Cardiac muscle cell (in vitro differentiated cells and primary cell): ENCODE data around the gene DCHS2. TPM values are rescaled to one million over a fixed set of nuclear protein-coding genes. Genes with fewer than 3 reads are reported as not detected.

ENCODE experiments used
- DNase-seq, 2 donors: peaks; one replicate each; pipeline versions ENCODE4 v3.0.0 to v3.0.0-alpha.2; 2010 to 2017; ENCODE audit warnings: low read depth in 1 of 2, low spot score in 1 of 2
- H3K27ac ChIP-seq: fragments of 200-600 bp; sonication (generic); 2 replicates; pipeline ENCODE4 v1.5.1; 2016
- H3K27me3 ChIP-seq: fragments of 200-600 bp; sonication (generic); 2 replicates; pipeline ENCODE4 v1.6.0; 2016; ENCODE audit warnings: control low read depth
- H3K36me3 ChIP-seq: fragments of 200-600 bp; sonication (generic); 2 replicates; pipeline ENCODE4 v1.5.1; 2016; ENCODE audit warnings: control low read depth
- H3K4me1 ChIP-seq: fragments of 200-600 bp; sonication (generic); 2 replicates; pipeline ENCODE4 v1.8.1; 2017; ENCODE audit warnings: low read depth, mild to moderate bottlenecking, mixed run types
- H3K4me3 ChIP-seq: fragments of 200-600 bp; sonication (generic); 2 replicates; pipeline ENCODE4 v1.5.1; 2016; ENCODE audit warnings: mild to moderate bottlenecking
- H3K9me3 ChIP-seq: fragments of 200-600 bp; sonication (generic); 2 replicates; pipeline ENCODE4 v1.5.1; 2017; ENCODE audit warnings: low read depth, mild to moderate bottlenecking, control low read depth
- CTCF ChIP-seq: IDR thresholded peaks from 2 replicates; pipeline ENCODE4 v1.5.1; 2012; ENCODE audit warnings: low read depth, mild to moderate bottlenecking, low read length
- polyA plus RNA-seq: library from polyadenylated mRNA; unstranded; fragments of >200 nt; fragmentation: Nextera tagmentation; extraction: Ambion mirVana; gene quantifications from 2 replicates; pipeline ENCODE4 v1.2.1, GENCODE V29; 2016
- total RNA-seq: library from RNA; depleted of rRNA; stranded (reverse); fragments of >200 nt; gene quantifications from 2 replicates; pipeline ENCODE4 v1.2.3, GENCODE V29; 2016

Gene DCHS2
- total and polyA plus RNA-seq, 2 experiments from 2014 or later = 0.09 TPM; not detected in 1

DNA sequence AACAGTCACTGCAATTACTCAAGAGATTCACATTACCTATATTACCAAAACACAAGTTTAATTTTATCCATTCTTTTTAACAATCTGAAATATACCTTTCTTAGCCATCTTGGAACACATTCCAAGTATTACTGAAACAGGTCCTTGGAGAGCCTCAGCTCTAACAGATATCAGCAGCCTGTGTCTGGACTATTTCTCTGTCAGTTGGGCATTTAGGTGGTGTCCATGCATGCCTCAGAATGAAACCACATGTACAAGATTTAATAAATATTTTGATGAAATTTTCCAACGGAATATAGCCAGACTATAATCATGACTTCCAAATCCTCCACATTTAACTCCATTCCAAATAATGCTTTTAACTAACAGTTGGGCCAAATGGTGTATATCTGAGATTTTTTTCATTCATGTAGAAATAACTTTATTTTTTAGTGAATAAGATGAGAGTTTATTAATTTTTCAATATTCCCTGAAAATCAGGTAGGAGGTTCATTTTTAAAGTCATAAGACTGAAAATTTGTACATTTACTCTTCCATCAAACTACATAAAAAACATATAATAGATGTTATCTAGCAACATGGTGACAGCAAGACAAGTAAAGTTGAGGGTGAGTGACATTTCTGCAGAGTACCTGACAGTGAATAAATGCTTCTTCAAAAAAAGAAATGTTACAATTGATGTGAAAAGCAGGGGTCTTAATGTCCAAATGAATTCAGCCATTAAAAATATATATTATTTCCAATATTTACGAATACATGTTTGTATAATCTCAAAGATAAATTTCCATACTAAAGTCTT is 174.2 kb downstream of the DCHS2 start:
- H3K4me3 ChIP-seq = no peak overlapping the region
- H3K36me3 ChIP-seq = no peaks in the 10 kb centered on the region
- H3K27ac ChIP-seq = no peak overlapping the region
- H3K4me1 ChIP-seq = no peaks in the 10 kb centered on the region
- DNase-seq = peak in 1 of 2 donors; percentile 15
- no peaks in the 10 kb centered on the region for H3K27me3 ChIP-seq
- H3K9me3 ChIP-seq = no peaks in the 10 kb centered on the region
- no peak for TF ChIP-seq CTCF

DNA sequence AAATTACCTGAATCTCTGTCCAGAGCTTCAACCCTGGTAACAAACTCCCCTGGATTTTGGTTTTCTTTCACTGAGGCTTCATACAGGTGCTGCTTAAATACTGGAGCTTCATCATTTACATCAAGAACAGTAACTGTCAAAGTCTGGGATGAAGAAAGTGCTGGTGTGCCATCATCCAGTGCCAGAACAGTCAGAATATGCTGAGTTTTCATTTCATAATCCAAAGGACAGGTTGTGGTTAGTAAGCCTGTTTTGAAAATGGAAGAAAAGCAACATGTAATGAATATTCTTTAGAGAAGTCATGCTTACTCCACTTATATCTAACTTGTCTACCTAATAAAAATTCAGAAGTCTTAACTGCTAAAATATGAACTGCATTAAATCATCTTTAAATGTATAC is 175.9 kb downstream of the DCHS2 start:
- Histone ChIP-seq H3K9me3 (no peaks in the 10 kb centered on the region), H3K36me3 (no peaks in the 10 kb centered on the region), H3K27me3 (no peaks in the 10 kb centered on the region), H3K4me1 (no peaks in the 10 kb centered on the region), H3K4me3 (no peak overlapping the region), H3K27ac (no peak overlapping the region)
- no peak for TF ChIP-seq CTCF
- no peak for DNase-seq

- no peaks in the 10 kb centered on the region for H3K9me3 ChIP-seq
- H3K36me3 ChIP-seq = no peaks in the 10 kb centered on the region
- no peaks in the 10 kb centered on the region for H3K4me1 ChIP-seq
- H3K4me3 ChIP-seq = no peak overlapping the region
- H3K27ac ChIP-seq = no peak overlapping the region
- TF ChIP-seq CTCF = peak; percentile 21
- DNase-seq = peak; percentile 12 to 39
- H3K27me3 ChIP-seq = no peaks in the 10 kb centered on the region
These were observed 177.4 kb downstream of the DCHS2 start for GRCh38 chr4:154314248-154314647.

DNA sequence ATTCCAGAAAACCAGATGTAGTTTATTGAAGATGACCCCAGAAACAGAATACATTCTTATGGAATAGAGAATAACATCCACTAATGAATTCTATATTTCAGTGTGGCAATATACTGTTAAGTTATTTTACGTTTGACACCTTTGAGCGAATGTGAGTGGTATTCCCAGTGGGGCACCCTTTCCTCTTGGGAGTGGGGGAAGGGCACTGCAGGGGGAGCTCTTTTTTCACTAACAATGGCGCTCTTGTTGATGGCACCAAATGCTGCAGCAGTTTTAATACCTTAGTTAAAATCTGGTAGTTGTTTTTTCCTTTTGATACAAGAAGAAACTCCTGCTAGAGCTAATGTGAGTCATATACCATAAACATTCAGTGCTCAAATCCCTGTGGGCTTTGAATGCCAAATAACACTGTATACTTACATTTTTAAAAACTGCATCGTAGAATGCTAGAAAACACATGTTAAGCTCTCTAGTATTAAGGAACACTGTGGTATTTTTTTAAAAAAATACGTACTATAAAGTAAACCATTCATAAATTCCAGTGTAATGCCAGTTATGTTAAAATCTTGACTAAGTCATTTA is 178.5 kb downstream of the DCHS2 start:
- Histone ChIP-seq H3K4me3 (no peak overlapping the region), H3K4me1 (no peaks in the 10 kb centered on the region), H3K27me3 (no peaks in the 10 kb centered on the region), H3K9me3 (no peaks in the 10 kb centered on the region), H3K36me3 (no peaks in the 10 kb centered on the region), H3K27ac (no peak overlapping the region)
- TF ChIP-seq CTCF = no peak
- DNase-seq = no peak

GRCh38 chr4:154312246-154312645 is 179.4 kb downstream of the DCHS2 start:
- no peak overlapping the region for H3K27ac ChIP-seq
- no peak for DNase-seq
- no peaks in the 10 kb centered on the region for H3K4me1 ChIP-seq
- no peak overlapping the region for H3K4me3 ChIP-seq
- no peak for TF ChIP-seq CTCF
- H3K36me3 ChIP-seq = no peaks in the 10 kb centered on the region
- no peaks in the 10 kb centered on the region for H3K9me3 ChIP-seq
- H3K27me3 ChIP-seq = no peaks in the 10 kb centered on the region
